GM12878 (cell line): Measurements from ENCODE around the gene ALPP. TPM values are rescaled to one million over a fixed set of nuclear protein-coding genes. Genes with fewer than 3 reads are reported as not detected.
A peak's percentile ranks its signal among the peaks of the same experiment; 100 is the strongest.

Experiments used
- ATAC-seq: fragments of 200-7000 bp; cut with Tn5 transposase; 3 replicates; pipeline ENCODE4 v1.9.1; 2020; ENCODE audit warnings: mild to moderate bottlenecking, moderate library complexity
- BruUV-seq: library from RNA; stranded (reverse); fragments of 400-500 nt; replicated peaks from 2 replicates; lab custom pipeline; 2021; lab: Mats Ljungman, UMichigan
- CTCF ChIA-PET: fragments of 300-600 bp; sonication (Branson Sonifier 250); formaldehyde crosslinking; extraction: SDS; loops from one replicate; lab custom pipeline; 2021; ENCODE audit warnings: inconsistent platforms; lab: Yijun Ruan, JAX
- POLR2A ChIA-PET: fragments of 350-600 bp; formaldehyde crosslinking; extraction: SDS; loops from one replicate; lab custom pipeline; 2021; ENCODE audit warnings: inconsistent platforms; lab: Charles Lee
- RAD21 ChIA-PET: fragments of 300-600 bp; sonication (Branson Sonifier 250); formaldehyde crosslinking; loops from one replicate; lab custom pipeline; 2023; ENCODE audit warnings: antibody characterized with exemption; ENCODE audit not compliant: unreplicated experiment; lab: Charles Lee
- SMC1A ChIA-PET: fragments of 300-600 bp; sonication (Branson Sonifier 250); formaldehyde crosslinking; loops from one replicate; lab custom pipeline; 2023; ENCODE audit not compliant: unreplicated experiment, uncharacterized antibody; lab: Charles Lee
- DNase-seq: peaks from one replicate; pipeline ENCODE4 v3.0.0-alpha.2; 2011; ENCODE audit warnings: low read depth, low spot score
- FAIRE-seq: peaks from 3 replicates; lab custom pipeline; 2011; peaks lifted over from hg19 to GRCh38; lab: Jason Lieb, UNC
- H2AFZ ChIP-seq: 2 replicates; pipeline ENCODE4 v1.6.0; 2011; ENCODE audit warnings: low read depth, low read length, control low read depth; ENCODE audit not compliant: control insufficient read depth
- H3K27ac ChIP-seq: 2 replicates; pipeline ENCODE4 v1.5.1; 2011; ENCODE audit warnings: control low read depth; ENCODE audit not compliant: control insufficient read depth, insufficient read depth
- H3K27me3 ChIP-seq, 2 experiments: replicated peaks in 1 of 2; 2 replicates each; pipeline versions ENCODE4 v1.6.0 to v1.6.1; 2011; ENCODE audit warnings: low read length in 1 of 2; ENCODE audit not compliant: control insufficient read depth in 2 of 2, insufficient read depth in 2 of 2
- H3K36me3 ChIP-seq, 2 experiments: 2 replicates each; pipeline ENCODE4 v1.5.1; 2011; ENCODE audit warnings: low read length in 1 of 2; ENCODE audit not compliant: control insufficient read depth in 2 of 2, insufficient read depth in 2 of 2
- H3K4me1 ChIP-seq: 2 replicates; pipeline ENCODE4 v1.6.1; 2011; ENCODE audit warnings: mild to moderate bottlenecking, low read length, moderate library complexity, mixed read lengths; ENCODE audit not compliant: control insufficient read depth, insufficient read depth
- H3K4me2 ChIP-seq: 2 replicates; pipeline ENCODE4 v1.6.0; 2011; ENCODE audit warnings: control low read depth; ENCODE audit not compliant: control insufficient read depth, insufficient read depth
- H3K4me3 ChIP-seq: fragments of 200-600 bp; sonication (generic); 2 replicates; pipeline ENCODE4 v1.5.1; 2016
- H3K79me2 ChIP-seq: 2 replicates; pipeline ENCODE4 v1.6.0; 2011; ENCODE audit warnings: low read length; ENCODE audit not compliant: control insufficient read depth, insufficient read depth
- H3K9ac ChIP-seq: 2 replicates; pipeline ENCODE4 v1.8.0; 2011; ENCODE audit warnings: low read length, control low read depth, mixed read lengths; ENCODE audit not compliant: control insufficient read depth, insufficient read depth
- H3K9me3 ChIP-seq: replicated peaks from 3 replicates; pipeline ENCODE4 v1.5.1; 2011; ENCODE audit warnings: mild to moderate bottlenecking, low read length; ENCODE audit not compliant: control insufficient read depth, insufficient read depth
- H4K20me1 ChIP-seq: 2 replicates; pipeline ENCODE4 v1.6.0; 2011; ENCODE audit not compliant: control insufficient read depth, insufficient read depth
- ATF3 ChIP-seq: IDR thresholded peaks from 2 replicates; pipeline ENCODE4 v1.6.1; 2011; ENCODE audit warnings: low read depth, mild to moderate bottlenecking, low read length, moderate library complexity, borderline replicate concordance; ENCODE audit errors: extremely low read depth
- BCL11A ChIP-seq: IDR thresholded peaks from 2 replicates; pipeline ENCODE4 v1.6.1; 2011; ENCODE audit warnings: low read depth, low read length
- CTCF ChIP-seq, 3 experiments: IDR thresholded peaks in 2 of 3; conservative IDR thresholded peaks in 1 of 3; 2 replicates each; pipeline ENCODE4 v1.5.1; 2011; ENCODE audit warnings: low read depth in 3 of 3, low read length in 3 of 3, mild to moderate bottlenecking in 3 of 3, control low read depth in 2 of 3, moderate library complexity in 2 of 3, inconsistent platforms in 1 of 3, mixed read lengths in 1 of 3; ENCODE audit not compliant: control insufficient read depth in 2 of 3, insufficient read depth in 1 of 3; ENCODE audit errors: extremely low read depth in 1 of 3
- DPF2 ChIP-seq: fragments of 450-650 bp; IDR thresholded peaks from 2 replicates; pipeline ENCODE4 v1.6.1; 2017; ENCODE audit warnings: mild to moderate bottlenecking
- EED ChIP-seq: sonication (generic); IDR thresholded peaks from 2 replicates; pipeline ENCODE4 v1.6.1; 2016; ENCODE audit warnings: antibody characterized with exemption, low read depth
- MTA2 ChIP-seq: fragments of 450-650 bp; IDR thresholded peaks from 2 replicates; pipeline ENCODE4 v1.6.1; 2016; ENCODE audit warnings: low read depth, mild to moderate bottlenecking, moderate library complexity
- POLR2AphosphoS2 ChIP-seq: IDR thresholded peaks from 2 replicates; pipeline ENCODE4 v1.6.1; 2011; ENCODE audit warnings: low read depth, mild to moderate bottlenecking, low read length, improper control_type of control experiment, moderate library complexity
- RAD21 ChIP-seq: IDR thresholded peaks from 2 replicates; pipeline ENCODE4 v1.6.1; 2011; ENCODE audit warnings: mild to moderate bottlenecking, low read depth, low read length, moderate library complexity; ENCODE audit not compliant: insufficient read depth
- RAD51 ChIP-seq: fragments of 450-650 bp; IDR thresholded peaks from 2 replicates; pipeline ENCODE4 v1.6.1; 2016; ENCODE audit warnings: moderate library complexity, mild to moderate bottlenecking, inconsistent platforms
- SMC3 ChIP-seq: IDR thresholded peaks from 2 replicates; pipeline ENCODE4 v1.6.1; 2011; ENCODE audit warnings: low read length, improper control_type of control experiment, borderline replicate concordance
- TAF1 ChIP-seq: IDR thresholded peaks from 2 replicates; pipeline ENCODE4 v1.6.1; 2011; ENCODE audit warnings: mild to moderate bottlenecking, low read depth, low read length, borderline replicate concordance
- WGBS: methylation state at CpG from one replicate; pipeline ENCODE4 v1.1.6; 2016; ENCODE audit warnings: low lambda C conversion rate; ENCODE audit not compliant: insufficient replicate concordance, insufficient coverage; ENCODE audit errors: missing lambda C conversion rate; 5-methylcytosine and 5-hydroxymethylcytosine counted together
- in situ Hi-C: fragments of 300-500 bp; cut with MboI; formaldehyde crosslinking; loops from 9 replicates; pipeline ENCODE4 v1.14.3; 2018; ENCODE audit warnings: mixed read lengths
- intact Hi-C: fragments of 100-400 bp; cut with micrococcal nuclease; formaldehyde crosslinking; loops from one replicate; pipeline ENCODE4 v1.14.2; 2022; ENCODE audit not compliant: unreplicated experiment
- polyA plus RNA-seq, 11 experiments: library from polyadenylated mRNA; depleted of rRNA in 4 of 11; unstranded in 6 of 11; stranded (reverse) in 5 of 11; fragments of >200 nt; fragmentation: Nextera tagmentation in 4 of 11; fragmentation: Illumina TruSeq in 1 of 11; extraction: Ambion mirVana in 4 of 11; extraction: Trizol in 1 of 11; gene quantifications; 1 replicate in 1 of 11; 2 replicates in 10 of 11; pipeline versions ENCODE4 v1.2.1 to v1.2.3, GENCODE V29; 2011 to 2016; ENCODE audit warnings: inconsistent platforms in 2 of 11, missing spikeins in 2 of 11, low read depth in 1 of 11
- total RNA-seq, 4 experiments: library from RNA; depleted of rRNA in 3 of 4; stranded (reverse); fragments of >200 nt in 3 of 4; fragmentation: Illumina TruSeq in 1 of 4; extraction: Trizol in 1 of 4; gene quantifications; 2 replicates each; pipeline versions ENCODE4 v1.2.1 to v1.2.3, GENCODE V29; 2013 to 2021

Gene ALPP
- total and polyA plus RNA-seq, 10 of the 15 experiments (the other 5 are each of a cell fraction or from before 2014, with no cell fraction given), result 0.21 TPM; not detected in 9

- ChIA-PET RAD21 (no interaction called here), POLR2A (interaction anchor here (0.7 kb wide), 1 partner anchor 41 kb away, joined by 3 read pairs; no protein-coding TSS in a partner anchor), SMC1A (no interaction called here), CTCF (interaction anchor here (1.0 to 1.5 kb wide), 2 partner anchors 69 to 467 kb away, joined by 3 to 7 read pairs; no protein-coding TSS in a partner anchor)
- Histone ChIP-seq H3K4me1 (peaks cover 9% of the 10 kb centered on the region), H3K27me3 (no peaks in the 10 kb centered on the region), H3K27ac (no peak overlapping the region), H3K79me2 (no peaks in the 10 kb centered on the region), H3K4me2 (no peak overlapping the region), H3K4me3 (no peak overlapping the region), H4K20me1 (no peaks in the 10 kb centered on the region), H3K36me3 (no peaks in the 10 kb centered on the region), H2AFZ (no peak overlapping the region), H3K9ac (no peak overlapping the region), H3K9me3 (no peaks in the 10 kb centered on the region; the same call in 2 of the 3 replicates)
- in situ Hi-C loops, result no loop called here
- ATAC-seq, result no peak
- intact Hi-C loops, result no loop called here
- DNase-seq, result no peak
- TF ChIP-seq TAF1 (no peak), MTA2 (no peak)
- BruUV-seq, result no TSS peak
- WGBS, result 35% methylated on average over 7 of the region's 7 CpGs
- FAIRE-seq, result no peak
These were observed 11.5 kb upstream of the ALPP start for GRCh38 chr2:232367016-232367415.

GRCh38 chr2:232367591-232368233 lies 10.8 kb upstream of the ALPP start:
- SMC1A ChIA-PET, result no interaction called here
- Histone ChIP-seq H4K20me1 (no peaks in the 10 kb centered on the region), H3K4me1 (peaks cover 9% of the 10 kb centered on the region), H3K27me3 (no peaks in the 10 kb centered on the region), H2AFZ (no peak overlapping the region), H3K4me3 (no peak overlapping the region), H3K4me2 (no peak overlapping the region), H3K36me3 (no peaks in the 10 kb centered on the region), H3K9ac (no peak overlapping the region), H3K79me2 (no peaks in the 10 kb centered on the region), H3K9me3 (no peaks in the 10 kb centered on the region; the same call in 2 of the 3 replicates)
- no peak for DNase-seq
- 47% methylated on average over 13 of the region's 13 CpGs for WGBS
- RAD21 ChIA-PET, result no interaction called here
- ATAC-seq, result peak; percentile 33; the same call in 2 of the 3 replicates
- POLR2A ChIA-PET, result no interaction called here
- CTCF ChIA-PET, result interaction anchor here (1.3 to 1.5 kb wide), 2 partner anchors 69 to 105 kb away, joined by 3 to 7 read pairs; no protein-coding TSS in a partner anchor
- BruUV-seq, result no TSS peak
- no peak for FAIRE-seq
- TF ChIP-seq SMC3 (peak; percentile 4; the same call in 1 of the 2 replicates), ATF3 (no peak), POLR2AphosphoS2 (no peak), CTCF (IDR thresholded peaks at IDR 0.05 in 2 of 3, conservative IDR thresholded peaks at IDR 0.05 in 1 of 3; ENCODE audit: control insufficient read depth in 2 of 3, extremely low read depth in 1 of 3, insufficient read depth in 1 of 3, low read depth in 3 of 3, low read length in 3 of 3) (peak in 1 of 3 experiments; percentile 14; a peak in 1 of 6 replicates), EED (no peak), DPF2 (no peak), RAD51 (no peak), RAD21 (0 out of 2 replicates have a peak, but pooled peaks have one; percentile 7), BCL11A (no peak)
- TF ChIP-seq, all 136 proteins: peak for 3
- in situ Hi-C loops, result no loop called here
- intact Hi-C loops, result no loop called here
- H3K27ac ChIP-seq, result no peak overlapping the region
